Panc1 (cell line): ENCODE data around the gene RPS19BP1. TPM values are rescaled to one million over a fixed set of nuclear protein-coding genes. Genes with fewer than 3 reads are reported as not detected.

Source experiments
- ATAC-seq: fragments of 200-7000 bp; cut with Tn5 transposase; 2 replicates; pipeline ENCODE4 v1.9.1; 2020; ENCODE audit warnings: mild to moderate bottlenecking, moderate library complexity
- BruUV-seq: library from RNA; stranded (reverse); fragments of 400-500 nt; replicated peaks from 2 replicates; lab custom pipeline; 2021; lab: Mats Ljungman, UMichigan
- CTCF ChIA-PET: fragments of 300-600 bp; sonication (Branson Sonifier 250); formaldehyde crosslinking; loops from one replicate; lab custom pipeline; 2022; ENCODE audit warnings: antibody characterized with exemption; lab: Charles Lee
- POLR2A ChIA-PET: fragments of 300-600 bp; sonication (Branson Sonifier 250); formaldehyde crosslinking; loops from one replicate; lab custom pipeline; 2022; ENCODE audit warnings: antibody characterized with exemption; lab: Charles Lee
- DNase-seq: peaks from one replicate; pipeline ENCODE4 v3.0.0-alpha.2; 2010; ENCODE audit warnings: low read depth, low spot score
- H3K27ac ChIP-seq: 2 replicates; pipeline ENCODE4 v1.5.1; 2011; ENCODE audit warnings: mild to moderate bottlenecking, low read length, inconsistent platforms
- H3K27me3 ChIP-seq: fragments of 200-500 bp; sonication (Bioruptor generic); 2 replicates; pipeline ENCODE4 v1.6.0; 2014; ENCODE audit warnings: low read length, inconsistent platforms; ENCODE audit not compliant: control insufficient read depth, insufficient read depth
- H3K36me3 ChIP-seq: fragments of 200-500 bp; sonication (Bioruptor generic); 2 replicates; pipeline ENCODE4 v1.5.1; 2014; ENCODE audit warnings: inconsistent platforms, mild to moderate bottlenecking, low read length, moderate library complexity; ENCODE audit not compliant: control insufficient read depth, insufficient read depth
- H3K4me1 ChIP-seq: 2 replicates; pipeline ENCODE4 v1.5.1; 2011; ENCODE audit warnings: inconsistent platforms, mild to moderate bottlenecking, low read length, moderate library complexity; ENCODE audit not compliant: control insufficient read depth, insufficient read depth
- H3K4me3 ChIP-seq, 2 experiments: 2 replicates each; pipeline ENCODE4 v1.5.1; 2011 to 2012; ENCODE audit warnings: low read depth in 2 of 2, low read length in 2 of 2, mild to moderate bottlenecking in 2 of 2, inconsistent platforms in 1 of 2, moderate library complexity in 1 of 2
- H3K9me3 ChIP-seq: fragments of 200-500 bp; sonication (Bioruptor generic); 2 replicates; pipeline ENCODE4 v1.5.1; 2014; ENCODE audit warnings: low read depth, mild to moderate bottlenecking, inconsistent platforms, low read length, moderate library complexity; ENCODE audit not compliant: control insufficient read depth, insufficient read depth
- CTCF ChIP-seq: fragments of 450-650 bp; IDR thresholded peaks from 2 replicates; pipeline ENCODE4 v1.5.1; 2017; ENCODE audit warnings: mild to moderate bottlenecking
- POLR2AphosphoS5 ChIP-seq: IDR thresholded peaks from 2 replicates; pipeline ENCODE4 v1.6.1; 2012; ENCODE audit warnings: mild to moderate bottlenecking, low read depth, low read length, moderate library complexity
- REST ChIP-seq, 2 experiments: IDR thresholded peaks; 2 replicates each; pipeline ENCODE4 v1.6.1; 2011 to 2012; ENCODE audit warnings: low read depth in 2 of 2, control low read depth in 1 of 2, low read length in 1 of 2, mild to moderate bottlenecking in 1 of 2, moderate library complexity in 1 of 2; ENCODE audit not compliant: insufficient read depth in 1 of 2
- SIN3A ChIP-seq: IDR thresholded peaks from 2 replicates; pipeline ENCODE4 v1.6.1; 2012; ENCODE audit warnings: low read depth, mild to moderate bottlenecking, low read length, moderate library complexity, borderline replicate concordance; ENCODE audit not compliant: insufficient read depth
- TCF7L2 ChIP-seq: IDR thresholded peaks from 2 replicates; pipeline ENCODE4 v1.6.1; 2011; ENCODE audit warnings: mild to moderate bottlenecking, low read depth, low read length, inconsistent platforms
- in situ Hi-C: cut with HindIII; loops from 2 replicates; pipeline ENCODE4 v1.10.0; 2016; ENCODE audit warnings: low sequenced_read_pairs, low pct_unique_long_range_greater_than_20kb
- intact Hi-C: fragments of 100-400 bp; cut with micrococcal nuclease; formaldehyde crosslinking; loops from one replicate; pipeline ENCODE4 v1.10.0; 2022; ENCODE audit not compliant: unreplicated experiment
- total RNA-seq: library from RNA; stranded (reverse); gene quantifications from one replicate; pipeline ENCODE4 v1.2.1, GENCODE V29; 2021; ENCODE audit not compliant: unreplicated experiment

Gene RPS19BP1
- total RNA-seq, 1 experiment from 2014 or later = 123 TPM

GRCh38 chr22:39556970-39557841, 24.7 kb upstream of the RPS19BP1 start:
- no peak for DNase-seq
- peak; percentile 80 for ATAC-seq

More at GRCh38 chr22:39556970-39557841, 24.7 kb upstream of the RPS19BP1 start:
- peak; percentile 29 for TF ChIP-seq CTCF
- no peak for TF ChIP-seq REST (IDR thresholded peaks at IDR 0.05; ENCODE audit: insufficient read depth in 1 of 2, low read depth in 2 of 2, low read length in 1 of 2)
- TF ChIP-seq POLR2AphosphoS5 = no peak
- TF ChIP-seq TCF7L2 = no peak
- TF ChIP-seq SIN3A = no peak
- no TSS peak for BruUV-seq
- Histone ChIP-seq H3K4me3 (peak overlapping the region in 1 of 2 experiments; percentile 21; a peak in 2 of 4 replicates), H3K27ac (no peak overlapping the region), H3K9me3 (no peaks in the 10 kb centered on the region), H3K36me3 (no peaks in the 10 kb centered on the region), H3K27me3 (no peaks in the 10 kb centered on the region), H3K4me1 (peaks cover 4% of the 10 kb centered on the region)
- in situ Hi-C loops (no loop called here), intact Hi-C loops (no loop called here)
- ChIA-PET POLR2A (no interaction called here), CTCF (interaction anchor here (0.6 kb wide), 1 partner anchor 396 kb away, joined by 11 read pairs; no protein-coding TSS in a partner anchor)
